ENCODE data around the gene DBF4B.
"Not testable (repeated sequence)": the region's sequence is repeated elsewhere in the genome, so short reads cannot be mapped to it uniquely, and the experiment has no call there.

The DBF4B gene

DNA sequence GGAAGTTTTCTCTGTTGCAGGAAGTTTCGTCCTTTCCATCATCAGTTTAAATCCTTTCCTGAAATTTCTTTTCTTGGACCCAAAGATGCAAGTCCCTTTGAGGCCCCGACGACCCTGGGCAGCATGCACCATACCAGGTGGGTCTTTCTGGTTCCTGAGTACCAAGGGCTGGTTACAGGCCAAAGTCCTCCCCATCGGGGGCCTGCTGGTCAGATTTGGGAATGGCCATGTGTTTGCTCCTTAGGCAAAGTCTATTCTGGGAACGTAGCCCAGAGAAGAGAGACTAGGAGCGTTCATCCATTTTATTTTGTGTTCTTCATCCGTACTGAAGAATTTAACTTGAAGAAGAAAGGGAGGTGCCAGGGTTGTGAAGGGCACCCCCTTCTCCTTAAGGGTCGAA, 32.9 kb downstream of the DBF4B start:
- Histone ChIP-seq H3K9me3 (ENCODE audit: insufficient read depth, low read length, severe bottlenecking) (no peaks in the 10 kb centered on the region), H4K20me1 (ENCODE audit: insufficient read depth, low read length) (no peaks in the 10 kb centered on the region), H3K4me3 (ENCODE audit: low read depth in 1 of 2, low read length in 2 of 2) (no peak overlapping the region), H3K27me3 (ENCODE audit: insufficient read depth, low read length, poor library complexity) (no peaks in the 10 kb centered on the region), H3K9ac (ENCODE audit: low read depth, low read length) (no peak overlapping the region), H3K79me2 (ENCODE audit: insufficient read depth, low read length) (no peaks in the 10 kb centered on the region), H3K4me2 (ENCODE audit: insufficient read depth, low read length) (no peak overlapping the region), H3K4me1 (ENCODE audit: insufficient read depth, low read length) (no peaks in the 10 kb centered on the region), H2AFZ (ENCODE audit: low read depth, low read length) (no peak overlapping the region), H3K27ac (ENCODE audit: low read length) (no peak overlapping the region), H3K36me3 (ENCODE audit: insufficient read depth, low read length) (peaks cover 37% of the 10 kb centered on the region)
- DNase-seq (no peak), ATAC-seq (ENCODE audit: insufficient read depth, low read depth) (no peak)
- no peak for TF ChIP-seq EZH2 (IDR thresholded peaks at IDR 0.05; ENCODE audit: borderline replicate concordance, low read depth, low read length, severe bottlenecking)
- TF ChIP-seq, protein P1, sequence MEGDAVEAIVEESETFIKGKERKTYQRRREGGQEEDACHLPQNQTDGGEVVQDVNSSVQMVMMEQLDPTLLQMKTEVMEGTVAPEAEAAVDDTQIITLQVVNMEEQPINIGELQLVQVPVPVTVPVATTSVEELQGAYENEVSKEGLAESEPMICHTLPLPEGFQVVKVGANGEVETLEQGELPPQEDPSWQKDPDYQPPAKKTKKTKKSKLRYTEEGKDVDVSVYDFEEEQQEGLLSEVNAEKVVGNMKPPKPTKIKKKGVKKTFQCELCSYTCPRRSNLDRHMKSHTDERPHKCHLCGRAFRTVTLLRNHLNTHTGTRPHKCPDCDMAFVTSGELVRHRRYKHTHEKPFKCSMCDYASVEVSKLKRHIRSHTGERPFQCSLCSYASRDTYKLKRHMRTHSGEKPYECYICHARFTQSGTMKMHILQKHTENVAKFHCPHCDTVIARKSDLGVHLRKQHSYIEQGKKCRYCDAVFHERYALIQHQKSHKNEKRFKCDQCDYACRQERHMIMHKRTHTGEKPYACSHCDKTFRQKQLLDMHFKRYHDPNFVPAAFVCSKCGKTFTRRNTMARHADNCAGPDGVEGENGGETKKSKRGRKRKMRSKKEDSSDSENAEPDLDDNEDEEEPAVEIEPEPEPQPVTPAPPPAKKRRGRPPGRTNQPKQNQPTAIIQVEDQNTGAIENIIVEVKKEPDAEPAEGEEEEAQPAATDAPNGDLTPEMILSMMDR (IDR thresholded peaks at IDR 0.05; ENCODE audit: borderline replicate concordance, extremely low read depth, low read length, poor library complexity, severe bottlenecking), result no peak

DNA sequence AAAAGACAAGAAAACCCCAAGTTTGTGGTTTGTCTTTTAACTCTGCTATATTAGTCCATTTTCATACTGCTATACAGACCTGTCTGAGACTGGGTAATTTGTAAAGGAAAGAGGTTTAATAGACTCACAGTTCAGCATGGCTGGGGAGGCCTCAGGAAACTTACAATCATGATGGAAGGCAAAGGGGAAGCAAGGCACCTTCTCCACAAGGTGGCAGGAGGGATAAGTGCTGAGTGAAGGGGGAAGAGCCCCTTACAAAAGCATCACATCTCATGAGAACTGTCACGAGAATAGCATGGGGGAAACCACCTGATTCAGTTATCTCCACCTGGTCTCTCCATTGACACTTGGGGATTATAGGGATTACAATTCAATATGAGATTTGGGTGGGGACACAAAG, 36.8 kb downstream of the DBF4B start:
- H3K4me1 ChIP-seq (ENCODE audit: insufficient read depth, low read length), result no peaks in the 10 kb centered on the region
- H3K4me3 ChIP-seq (ENCODE audit: low read depth in 1 of 2, low read length in 2 of 2), result no peak overlapping the region
- TF ChIP-seq EZH2 (IDR thresholded peaks at IDR 0.05; ENCODE audit: borderline replicate concordance, low read depth, low read length, severe bottlenecking), result no peak
- TF ChIP-seq, protein P1 (IDR thresholded peaks at IDR 0.05; ENCODE audit: borderline replicate concordance, extremely low read depth, low read length, poor library complexity, severe bottlenecking), result no peak
- no peak overlapping the region for H2AFZ ChIP-seq (ENCODE audit: low read depth, low read length)
- DNase-seq (no peak), ATAC-seq (ENCODE audit: insufficient read depth, low read depth) (no peak)
- no peaks in the 10 kb centered on the region for H3K27me3 ChIP-seq (ENCODE audit: insufficient read depth, low read length, poor library complexity)
- no peaks in the 10 kb centered on the region for H3K9me3 ChIP-seq (ENCODE audit: insufficient read depth, low read length, severe bottlenecking)
- no peak overlapping the region for H3K9ac ChIP-seq (ENCODE audit: low read depth, low read length)
- H3K79me2 ChIP-seq (ENCODE audit: insufficient read depth, low read length), result no peaks in the 10 kb centered on the region
- H3K4me2 ChIP-seq (ENCODE audit: insufficient read depth, low read length), result no peak overlapping the region
- no peak overlapping the region for H3K27ac ChIP-seq (ENCODE audit: low read length)
- H4K20me1 ChIP-seq (ENCODE audit: insufficient read depth, low read length), result no peaks in the 10 kb centered on the region
- H3K36me3 ChIP-seq (ENCODE audit: insufficient read depth, low read length), result peaks cover 45% of the 10 kb centered on the region

DNA sequence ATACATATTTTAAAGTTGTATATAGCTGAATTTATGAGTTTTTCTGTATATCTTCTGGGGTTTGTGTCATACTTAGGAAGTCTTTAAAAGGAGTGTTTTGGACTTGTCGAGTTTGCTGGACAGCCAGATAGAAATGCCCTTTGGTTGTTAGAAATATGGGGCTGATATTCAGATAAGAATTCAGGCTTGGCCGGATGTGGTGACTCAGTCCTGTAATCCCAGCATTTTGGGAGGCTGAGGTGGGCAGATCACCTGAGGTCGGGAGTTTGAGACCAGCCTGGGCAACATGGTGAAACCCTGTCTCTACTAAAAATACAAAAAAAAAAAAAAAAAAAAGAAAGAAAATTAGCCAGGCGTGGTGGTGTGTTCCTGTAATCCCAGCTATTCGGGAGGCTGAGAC, 37.3 kb downstream of the DBF4B start:
- not testable (repeated sequence) for H3K4me1 ChIP-seq (ENCODE audit: insufficient read depth, low read length); DNase-seq; H2AFZ ChIP-seq (ENCODE audit: low read depth, low read length); H3K9ac ChIP-seq (ENCODE audit: low read depth, low read length); H3K4me3 ChIP-seq (ENCODE audit: low read depth in 1 of 2, low read length in 2 of 2); H3K27ac ChIP-seq (ENCODE audit: low read length); H3K27me3 ChIP-seq (ENCODE audit: insufficient read depth, low read length, poor library complexity); H3K4me2 ChIP-seq (ENCODE audit: insufficient read depth, low read length); H3K9me3 ChIP-seq (ENCODE audit: insufficient read depth, low read length, severe bottlenecking); H4K20me1 ChIP-seq (ENCODE audit: insufficient read depth, low read length); H3K79me2 ChIP-seq (ENCODE audit: insufficient read depth, low read length); ATAC-seq (ENCODE audit: insufficient read depth, low read depth)
- H3K36me3 ChIP-seq (ENCODE audit: insufficient read depth, low read length), result peaks cover 49% of the 10 kb centered on the region

DNA sequence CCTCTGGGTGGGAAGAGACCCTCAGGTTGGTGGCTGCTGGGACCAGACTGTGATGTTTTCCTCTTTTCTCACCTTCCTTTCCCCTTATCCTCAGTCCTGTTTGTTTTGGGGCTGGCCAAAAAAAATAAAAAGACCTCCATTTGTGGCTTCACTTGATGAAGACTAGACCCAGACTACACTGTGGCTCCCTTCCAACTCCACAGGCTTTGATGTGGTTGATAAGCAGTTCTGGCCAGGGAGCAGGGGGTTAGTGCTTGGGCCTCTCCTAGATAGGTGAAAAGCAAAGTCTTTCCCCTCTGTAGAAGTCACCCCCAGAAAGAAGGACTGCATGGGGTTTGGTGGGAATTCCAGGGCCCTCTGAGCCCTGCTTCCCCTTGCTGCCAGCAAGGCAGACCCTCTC, 39.1 kb downstream of the DBF4B start:
- TF ChIP-seq, protein P1 (IDR thresholded peaks at IDR 0.05; ENCODE audit: borderline replicate concordance, extremely low read depth, low read length, poor library complexity, severe bottlenecking), result no peak
- no peak for TF ChIP-seq EZH2 (IDR thresholded peaks at IDR 0.05; ENCODE audit: borderline replicate concordance, low read depth, low read length, severe bottlenecking)
- Histone ChIP-seq H3K27ac (ENCODE audit: low read length) (no peak overlapping the region), H3K79me2 (ENCODE audit: insufficient read depth, low read length) (no peaks in the 10 kb centered on the region), H3K4me3 (ENCODE audit: low read depth in 1 of 2, low read length in 2 of 2) (no peak overlapping the region), H2AFZ (ENCODE audit: low read depth, low read length) (no peak overlapping the region), H3K27me3 (ENCODE audit: insufficient read depth, low read length, poor library complexity) (no peaks in the 10 kb centered on the region), H3K4me1 (ENCODE audit: insufficient read depth, low read length) (no peaks in the 10 kb centered on the region), H3K4me2 (ENCODE audit: insufficient read depth, low read length) (no peak overlapping the region), H3K9me3 (ENCODE audit: insufficient read depth, low read length, severe bottlenecking) (no peaks in the 10 kb centered on the region), H3K9ac (ENCODE audit: low read depth, low read length) (no peak overlapping the region), H4K20me1 (ENCODE audit: insufficient read depth, low read length) (no peaks in the 10 kb centered on the region), H3K36me3 (ENCODE audit: insufficient read depth, low read length) (peaks cover 50% of the 10 kb centered on the region)
- DNase-seq, result no peak
- peak; percentile 14; the same call in 1 of the 3 replicates for ATAC-seq (ENCODE audit: insufficient read depth, low read depth)

Data from DND-41 (cell line).